EH (cell line): ENCODE results near the gene PRR23E.
A peak's percentile ranks its signal among the peaks of the same experiment; 100 is the strongest.

Source experiments
- DNase-seq: peaks from one replicate; pipeline ENCODE4 v3.0.0-alpha.2; 2015; ENCODE audit warnings: low read depth

The PRR23E gene

DNA sequence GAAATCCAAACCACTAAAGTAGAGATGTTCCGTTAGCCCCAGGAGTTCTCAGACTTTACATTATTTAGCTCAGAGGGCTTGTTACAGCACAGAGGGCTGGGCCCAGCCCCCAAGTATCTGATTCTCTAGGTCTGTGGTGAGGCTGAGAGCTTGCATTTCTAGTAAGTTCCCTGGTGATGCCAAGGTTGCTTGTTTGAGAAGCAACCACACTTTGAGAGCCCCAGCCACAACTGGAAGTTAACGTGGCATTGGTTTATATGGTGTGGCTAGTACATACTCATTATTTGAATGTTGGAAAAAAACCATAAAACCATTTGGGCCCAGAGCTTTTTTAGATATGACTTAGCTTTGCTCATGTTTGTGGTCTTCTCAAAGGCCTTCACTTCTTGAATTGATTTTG, 35.9 kb downstream of the PRR23E start:
- no peak for DNase-seq

DNA sequence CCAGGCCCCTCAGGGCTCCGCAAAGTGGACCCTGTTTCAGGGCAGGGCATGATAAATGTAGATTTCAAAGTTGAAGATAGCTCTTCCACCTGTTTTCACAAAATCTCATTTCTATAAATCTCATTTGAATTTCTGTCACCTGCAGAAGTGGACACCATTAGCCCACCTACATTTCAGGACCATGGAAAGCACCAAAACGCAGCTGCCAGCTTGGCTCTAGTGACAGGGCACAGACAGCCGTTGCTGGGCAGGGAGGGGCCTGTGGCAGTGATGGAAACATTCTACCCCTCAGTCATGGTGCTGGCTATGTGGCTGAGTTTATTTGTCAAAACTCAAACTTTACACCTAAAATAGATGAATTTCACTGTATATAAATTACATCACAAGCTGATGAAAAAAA, 40.4 kb downstream of the PRR23E start:
- peak; percentile 32 for DNase-seq

DNA sequence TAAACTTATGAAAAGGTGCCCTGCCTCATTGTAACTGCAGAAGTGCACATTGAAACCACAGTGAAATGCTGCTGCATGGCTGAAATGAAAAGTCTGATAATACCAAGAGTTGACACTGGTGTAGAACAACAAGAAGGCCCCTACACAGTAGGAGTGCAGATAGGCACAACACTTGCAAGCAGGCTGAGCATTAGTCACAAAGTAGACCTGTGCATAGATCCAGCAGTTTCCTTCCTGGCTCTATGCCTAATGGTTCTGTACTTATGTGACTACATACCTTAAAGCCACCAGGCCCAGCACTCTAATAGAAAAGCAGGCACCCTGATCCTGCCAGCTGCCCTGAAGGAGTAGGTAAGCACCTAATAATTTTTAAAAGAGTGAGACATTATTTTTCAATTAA, 41.8 kb downstream of the PRR23E start:
- DNase-seq = no peak

DNA sequence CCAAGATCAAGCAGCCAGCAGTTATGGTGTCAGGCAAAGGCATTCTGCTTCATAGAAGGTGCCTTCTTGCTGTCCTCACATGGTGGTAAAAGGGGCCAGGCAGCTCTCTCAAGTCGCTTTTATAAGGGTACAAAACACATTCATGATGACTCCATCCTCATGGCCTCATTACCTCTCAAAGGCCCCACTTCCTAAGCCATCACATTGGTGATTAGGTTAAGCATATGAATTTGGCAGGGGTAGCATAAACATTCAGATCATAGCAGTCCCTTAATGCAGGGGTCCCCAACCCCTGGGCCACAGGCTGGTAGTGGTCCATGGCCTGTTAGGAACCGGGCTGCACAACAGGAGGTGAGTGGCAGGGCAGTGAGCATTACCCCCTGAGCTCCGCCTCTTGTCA, 42.8 kb downstream of the PRR23E start:
- DNase-seq = no peak

DNA sequence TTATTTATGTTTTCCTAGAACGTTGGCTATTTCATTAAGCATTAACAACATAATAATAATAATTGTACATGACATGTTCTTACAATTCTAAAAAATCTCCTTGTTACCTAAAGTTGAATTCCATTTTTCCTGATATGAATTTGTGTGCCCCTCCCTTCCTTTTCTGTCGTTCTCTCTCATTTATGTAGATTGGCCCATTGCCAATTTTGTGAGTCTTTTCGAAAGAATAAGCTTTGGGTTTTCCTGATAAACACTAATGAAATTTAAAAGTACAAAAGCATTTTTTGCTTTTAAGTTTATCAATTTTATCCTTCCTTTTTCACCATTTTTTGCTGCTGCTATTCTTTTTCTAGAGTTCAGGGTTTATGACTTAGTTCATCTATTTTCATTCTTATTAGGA, 44.9 kb downstream of the PRR23E start:
- no peak for DNase-seq

DNA sequence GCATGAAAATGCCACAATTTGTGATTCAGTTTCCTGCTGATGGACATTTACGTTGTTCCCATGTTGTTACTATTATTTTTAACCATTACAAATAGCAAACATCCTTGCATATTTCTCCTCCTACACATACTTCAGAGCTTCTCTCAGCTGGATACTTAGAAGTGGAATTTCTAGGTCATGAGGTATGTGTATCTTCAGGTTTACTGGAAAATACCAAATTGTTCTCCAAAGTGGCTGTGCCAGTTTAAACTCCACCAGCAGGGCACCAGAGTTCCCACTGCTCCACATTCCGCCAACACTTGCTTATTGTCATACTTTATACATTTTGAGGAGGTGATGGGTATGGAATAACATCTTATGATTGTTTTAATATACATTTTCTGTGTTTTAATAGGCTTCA, 45.7 kb downstream of the PRR23E start:
- DNase-seq = no peak

DNA sequence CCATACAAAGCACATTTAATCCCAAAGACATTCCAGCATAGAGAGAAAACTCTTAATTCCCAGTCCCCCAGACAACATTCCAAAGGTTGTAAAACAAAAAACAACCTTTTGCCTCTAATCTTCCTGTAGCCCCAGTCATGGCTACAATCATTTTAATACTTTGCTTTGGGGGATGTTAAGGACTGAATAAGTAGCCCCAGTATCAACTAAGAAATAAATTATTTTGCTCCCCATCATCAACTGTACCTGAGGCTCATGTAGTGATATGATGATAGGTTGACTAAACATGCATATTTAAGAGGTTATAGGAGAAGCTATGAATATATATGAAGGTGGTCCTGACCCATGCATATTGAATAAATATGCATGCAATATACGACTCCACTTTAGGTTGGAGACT, 54.4 kb downstream of the PRR23E start:
- DNase-seq = no peak
